ENCODE data around the gene ZDHHC14. TPM values are rescaled to one million over a fixed set of nuclear protein-coding genes. Genes with fewer than 3 reads are reported as not detected.
"Not testable (repeated sequence)": the region's sequence is repeated elsewhere in the genome, so short reads cannot be mapped to it uniquely, and the experiment has no call there.

Gene ZDHHC14
- total RNA-seq, 2 experiments from 2014 or later: 7.9 to 32.7 TPM

- Mint-ChIP-seq H3K36me3 (no peaks in the 10 kb centered on the region), H3K27me3 (no peaks in the 10 kb centered on the region), H3K4me1 (no peaks in the 10 kb centered on the region), H3K9me3 (ENCODE audit: low read depth) (no peaks in the 10 kb centered on the region), H3K27ac (no peak overlapping the region), H3K4me3 (no peak overlapping the region)
- no peak for ATAC-seq
- DNase-seq: no peak
- CTCF ChIA-PET: no interaction called here
Measured at GRCh38 chr6:157402996-157403685, 22.2 kb downstream of the ZDHHC14 start.

GRCh38 chr6:157403686-157404051 lies 22.7 kb downstream of the ZDHHC14 start:
- DNase-seq: no peak
- Mint-ChIP-seq H3K36me3 (no peaks in the 10 kb centered on the region), H3K9me3 (ENCODE audit: low read depth) (no peaks in the 10 kb centered on the region), H3K4me3 (no peak overlapping the region), H3K27ac (no peak overlapping the region), H3K27me3 (no peaks in the 10 kb centered on the region), H3K4me1 (no peaks in the 10 kb centered on the region)
- CTCF ChIA-PET: interaction anchor here (1.0 kb wide), 1 partner anchor 69 kb away, joined by 7 read pairs; no protein-coding TSS in a partner anchor
- ATAC-seq: no peak

- no peak for DNase-seq
- CTCF ChIA-PET: interaction anchor here (1.7 kb wide), 2 partner anchors 17 to 261 kb away, joined by 3 to 4 read pairs; no protein-coding TSS in a partner anchor
- Mint-ChIP-seq H3K4me1 (no peaks in the 10 kb centered on the region), H3K27me3 (no peaks in the 10 kb centered on the region), H3K36me3 (peaks cover 4% of the 10 kb centered on the region), H3K27ac (no peak overlapping the region), H3K4me3 (no peak overlapping the region), H3K9me3 (ENCODE audit: low read depth) (no peaks in the 10 kb centered on the region)
- no peak for ATAC-seq
Measured at GRCh38 chr6:157405986-157406385, 25.0 kb downstream of the ZDHHC14 start.

GRCh38 chr6:157406661-157407060 lies 25.7 kb downstream of the ZDHHC14 start:
- CTCF ChIA-PET: no interaction called here
- H3K27ac Mint-ChIP-seq: no peak overlapping the region
- H3K4me1 Mint-ChIP-seq: no peaks in the 10 kb centered on the region
- no peak overlapping the region for H3K4me3 Mint-ChIP-seq
- DNase-seq: no peak
- no peaks in the 10 kb centered on the region for H3K27me3 Mint-ChIP-seq
- H3K36me3 Mint-ChIP-seq: peaks cover 9% of the 10 kb centered on the region
- no peaks in the 10 kb centered on the region for H3K9me3 Mint-ChIP-seq (ENCODE audit: low read depth)
- ATAC-seq: no peak

- DNase-seq (no peak), ATAC-seq (no peak)
- CTCF ChIA-PET: no interaction called here
- H3K4me3 Mint-ChIP-seq: no peak overlapping the region
- no peaks in the 10 kb centered on the region for H3K9me3 Mint-ChIP-seq (ENCODE audit: low read depth)
- H3K27me3 Mint-ChIP-seq: no peaks in the 10 kb centered on the region
- H3K36me3 Mint-ChIP-seq: peaks cover 10% of the 10 kb centered on the region
- no peak overlapping the region for H3K27ac Mint-ChIP-seq
- H3K4me1 Mint-ChIP-seq: no peaks in the 10 kb centered on the region
Measured at GRCh38 chr6:157407646-157408045, 26.7 kb downstream of the ZDHHC14 start.

- H3K27me3 Mint-ChIP-seq; H3K27ac Mint-ChIP-seq; H3K4me1 Mint-ChIP-seq; H3K4me3 Mint-ChIP-seq; H3K9me3 Mint-ChIP-seq (ENCODE audit: low read depth); CTCF ChIA-PET; DNase-seq; ATAC-seq; H3K36me3 Mint-ChIP-seq: not testable (repeated sequence)
Measured at GRCh38 chr6:157408427-157408826, 27.4 kb downstream of the ZDHHC14 start.

- CTCF ChIA-PET: no interaction called here
- no peaks in the 10 kb centered on the region for H3K9me3 Mint-ChIP-seq (ENCODE audit: low read depth)
- ATAC-seq (no peak), DNase-seq (no peak)
- no peak overlapping the region for H3K4me3 Mint-ChIP-seq
- peaks cover 10% of the 10 kb centered on the region for H3K36me3 Mint-ChIP-seq
- no peak overlapping the region for H3K27ac Mint-ChIP-seq
- no peaks in the 10 kb centered on the region for H3K27me3 Mint-ChIP-seq
- no peaks in the 10 kb centered on the region for H3K4me1 Mint-ChIP-seq
Measured at GRCh38 chr6:157410045-157410444, 29.1 kb downstream of the ZDHHC14 start.

- H3K27ac Mint-ChIP-seq: no peak overlapping the region
- H3K9me3 Mint-ChIP-seq (ENCODE audit: low read depth): no peaks in the 10 kb centered on the region
- peaks cover 2% of the 10 kb centered on the region for H3K27me3 Mint-ChIP-seq
- CTCF ChIA-PET: no interaction called here
- no peaks in the 10 kb centered on the region for H3K4me1 Mint-ChIP-seq
- H3K4me3 Mint-ChIP-seq: no peak overlapping the region
- H3K36me3 Mint-ChIP-seq: peaks cover 10% of the 10 kb centered on the region
- DNase-seq (no peak), ATAC-seq (no peak)
Measured at GRCh38 chr6:157411368-157411767, 30.4 kb downstream of the ZDHHC14 start.

- Mint-ChIP-seq H3K9me3 (ENCODE audit: low read depth) (no peaks in the 10 kb centered on the region), H3K36me3 (peaks cover 11% of the 10 kb centered on the region), H3K27ac (no peak overlapping the region), H3K4me1 (no peaks in the 10 kb centered on the region), H3K4me3 (no peak overlapping the region), H3K27me3 (peaks cover 2% of the 10 kb centered on the region)
- ATAC-seq (no peak), DNase-seq (no peak)
- CTCF ChIA-PET: no interaction called here
Measured at GRCh38 chr6:157412791-157413190, 31.8 kb downstream of the ZDHHC14 start.

GRCh38 chr6:157420497-157420896 lies 39.5 kb downstream of the ZDHHC14 start:
- Mint-ChIP-seq H3K36me3 (peaks cover 10% of the 10 kb centered on the region), H3K4me3 (no peak overlapping the region), H3K27me3 (no peaks in the 10 kb centered on the region), H3K4me1 (no peaks in the 10 kb centered on the region), H3K9me3 (ENCODE audit: low read depth) (no peaks in the 10 kb centered on the region), H3K27ac (no peak overlapping the region)
- no peak for DNase-seq
- CTCF ChIA-PET: no interaction called here
- no peak for ATAC-seq

- ATAC-seq (no peak), DNase-seq (no peak)
- Mint-ChIP-seq H3K4me3 (no peak overlapping the region), H3K27me3 (no peaks in the 10 kb centered on the region), H3K4me1 (peaks cover 5% of the 10 kb centered on the region), H3K36me3 (peaks cover 4% of the 10 kb centered on the region), H3K9me3 (ENCODE audit: low read depth) (no peaks in the 10 kb centered on the region), H3K27ac (no peak overlapping the region)
- CTCF ChIA-PET: no interaction called here
Measured at GRCh38 chr6:157424491-157425020, 43.6 kb downstream of the ZDHHC14 start.

- H3K9me3 Mint-ChIP-seq (ENCODE audit: low read depth): no peaks in the 10 kb centered on the region
- no peak overlapping the region for H3K27ac Mint-ChIP-seq
- CTCF ChIA-PET: no interaction called here
- ATAC-seq (no peak), DNase-seq (no peak)
- no peaks in the 10 kb centered on the region for H3K36me3 Mint-ChIP-seq
- H3K27me3 Mint-ChIP-seq: no peaks in the 10 kb centered on the region
- H3K4me1 Mint-ChIP-seq: peaks cover 5% of the 10 kb centered on the region
- no peak overlapping the region for H3K4me3 Mint-ChIP-seq
Measured at GRCh38 chr6:157427969-157428368, 47.0 kb downstream of the ZDHHC14 start.

- CTCF ChIA-PET: no interaction called here
- no peaks in the 10 kb centered on the region for H3K9me3 Mint-ChIP-seq (ENCODE audit: low read depth)
- no peaks in the 10 kb centered on the region for H3K27me3 Mint-ChIP-seq
- peaks cover 5% of the 10 kb centered on the region for H3K4me1 Mint-ChIP-seq
- DNase-seq (no peak), ATAC-seq (peak; percentile 27)
- H3K36me3 Mint-ChIP-seq: no peaks in the 10 kb centered on the region
- no peak overlapping the region for H3K27ac Mint-ChIP-seq
- no peak overlapping the region for H3K4me3 Mint-ChIP-seq
Measured at GRCh38 chr6:157428427-157429202, 47.6 kb downstream of the ZDHHC14 start.

GRCh38 chr6:157429248-157429647 lies 48.3 kb downstream of the ZDHHC14 start:
- no peak for ATAC-seq
- Mint-ChIP-seq H3K9me3 (ENCODE audit: low read depth) (no peaks in the 10 kb centered on the region), H3K36me3 (no peaks in the 10 kb centered on the region), H3K4me1 (peaks cover 5% of the 10 kb centered on the region), H3K27ac (no peak overlapping the region), H3K4me3 (no peak overlapping the region), H3K27me3 (no peaks in the 10 kb centered on the region)
- CTCF ChIA-PET: no interaction called here
- DNase-seq: no peak

Data from activated CD8-positive, alpha-beta memory T cell treated with anti-CD3 and anti-CD28 coated beads, Interleukin-2, amount 10 ng/mL, durations not matched to agents 7 days and 5 days (primary cell).